GM21723 (cell line): ENCODE data around the gene ATP6V0C.
"Not testable (repeated sequence)": the region's sequence is repeated elsewhere in the genome, so short reads cannot be mapped to it uniquely, and the experiment has no call there.

ENCODE experiments used
- ATAC-seq: cut with Tn5 transposase; IDR thresholded peaks from one replicate; pipeline ENCODE4 v1.9.1; 2021; ENCODE audit warnings: mild to moderate bottlenecking, moderate library complexity; ENCODE audit not compliant: unreplicated experiment

ATP6V0C gene

DNA sequence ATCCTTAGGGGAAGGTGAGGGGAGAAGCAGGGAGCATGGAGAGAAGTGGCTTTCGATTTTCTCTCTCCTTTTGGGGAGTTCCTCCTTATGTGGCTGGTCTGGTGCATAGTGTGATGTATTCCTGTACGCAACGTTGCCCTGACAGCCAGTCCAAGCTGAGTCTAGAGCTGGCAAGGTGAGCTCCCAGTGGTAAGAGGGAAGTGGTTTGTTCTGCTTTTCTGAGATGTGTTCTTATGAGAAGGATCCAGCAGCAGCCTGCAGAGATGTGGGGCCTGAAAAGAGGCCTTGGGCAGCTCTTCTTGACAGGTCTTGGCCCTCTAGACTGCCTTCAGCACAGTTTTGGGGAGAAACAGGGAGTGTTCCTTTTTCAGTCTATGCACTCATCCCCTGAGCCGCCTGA is 27.2 kb downstream of the ATP6V0C start:
- ATAC-seq, result not testable (repeated sequence)

DNA sequence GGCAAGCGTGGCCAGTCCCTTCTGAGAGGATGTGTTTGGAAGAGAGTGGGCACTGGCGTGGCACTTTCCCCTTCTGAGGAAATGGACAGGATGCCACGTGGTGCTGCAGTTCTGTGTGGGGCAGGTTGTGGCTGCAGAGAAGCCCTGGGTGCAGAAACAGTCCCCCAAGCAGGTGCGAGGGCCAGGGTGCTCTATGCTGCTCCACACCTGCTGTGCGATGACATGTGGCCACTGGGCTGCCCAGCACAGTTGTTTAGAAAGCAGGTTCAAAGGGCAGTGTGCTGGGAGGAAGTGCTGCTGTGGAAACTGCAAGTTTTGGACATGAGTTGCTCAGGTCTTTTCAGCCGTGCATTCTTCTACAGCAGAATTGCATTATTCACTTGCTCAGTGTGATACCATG is 27.7 kb downstream of the ATP6V0C start:
- ATAC-seq, result not testable (repeated sequence)

DNA sequence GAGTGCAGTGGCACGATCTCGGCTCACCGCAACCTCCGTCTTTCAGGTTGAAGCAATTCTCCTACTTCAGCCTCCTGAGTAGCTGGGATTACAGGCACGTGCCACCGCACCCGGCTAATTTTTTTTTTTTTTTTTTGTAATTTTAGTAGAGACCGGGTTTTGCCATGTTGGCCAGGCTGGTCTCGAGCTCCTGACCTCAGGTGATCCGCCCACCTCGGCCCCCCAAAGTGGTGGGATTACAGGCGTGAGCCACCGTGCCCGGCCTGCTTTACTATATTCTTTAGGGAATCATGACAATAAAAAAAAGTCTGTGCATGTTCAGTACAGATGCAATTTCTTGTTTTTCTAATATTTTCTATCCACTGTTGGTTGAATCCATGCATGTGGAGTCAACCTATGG is 30.0 kb downstream of the ATP6V0C start:
- not testable (repeated sequence) for ATAC-seq

DNA sequence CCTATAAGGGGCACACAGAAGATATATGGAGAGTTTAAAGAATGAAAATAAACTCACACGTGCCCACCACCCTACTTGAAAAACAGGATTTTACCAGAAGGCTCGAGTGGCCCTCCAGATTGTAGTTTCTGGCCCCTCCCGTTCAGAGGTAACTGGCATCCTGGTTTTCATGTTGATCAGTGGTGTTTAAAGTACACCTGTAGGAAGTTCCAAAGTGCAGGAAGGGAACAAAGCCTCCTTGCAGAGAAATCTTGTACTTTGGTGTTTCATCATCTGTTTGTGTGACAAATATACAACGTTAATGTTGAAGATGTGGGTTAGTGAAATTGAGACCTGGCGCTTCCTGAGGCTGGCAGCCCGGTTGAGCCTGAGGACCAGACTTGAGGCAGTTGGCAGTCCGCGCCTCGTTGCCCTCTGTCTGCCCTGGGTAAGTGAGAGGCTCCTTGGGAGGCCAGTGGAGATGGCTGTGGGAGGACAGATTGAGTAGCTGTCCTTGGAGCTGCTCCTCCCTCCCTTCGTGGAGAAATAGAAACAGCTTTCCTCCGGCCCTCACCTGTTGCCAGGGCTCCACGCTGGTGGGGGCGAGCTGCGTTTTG is 36.6 kb downstream of the ATP6V0C start:
- not testable (repeated sequence) for ATAC-seq

DNA sequence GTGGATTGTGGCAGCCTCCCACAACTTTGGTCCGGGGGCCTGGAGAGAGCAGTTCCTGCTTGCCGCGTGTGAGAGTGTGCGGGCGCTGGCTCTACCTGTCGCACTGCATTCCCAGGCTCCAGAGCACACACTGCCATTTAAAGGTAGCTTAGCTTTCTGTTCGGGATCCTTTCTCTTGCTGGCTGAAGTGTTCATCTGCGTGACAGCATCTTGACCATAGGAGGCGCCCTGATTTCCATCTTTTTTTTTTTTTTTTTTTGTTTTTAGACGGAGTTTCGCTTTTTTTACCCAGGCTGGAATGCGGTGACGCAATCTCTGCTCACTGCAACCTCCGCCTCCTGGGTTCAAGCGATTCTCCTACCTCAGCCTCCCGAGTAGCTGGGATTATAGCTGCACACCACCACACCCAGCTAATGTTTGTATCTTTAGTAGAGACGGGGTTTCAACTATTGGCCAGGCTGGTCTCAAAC is 37.7 kb downstream of the ATP6V0C start:
- not testable (repeated sequence) for ATAC-seq

DNA sequence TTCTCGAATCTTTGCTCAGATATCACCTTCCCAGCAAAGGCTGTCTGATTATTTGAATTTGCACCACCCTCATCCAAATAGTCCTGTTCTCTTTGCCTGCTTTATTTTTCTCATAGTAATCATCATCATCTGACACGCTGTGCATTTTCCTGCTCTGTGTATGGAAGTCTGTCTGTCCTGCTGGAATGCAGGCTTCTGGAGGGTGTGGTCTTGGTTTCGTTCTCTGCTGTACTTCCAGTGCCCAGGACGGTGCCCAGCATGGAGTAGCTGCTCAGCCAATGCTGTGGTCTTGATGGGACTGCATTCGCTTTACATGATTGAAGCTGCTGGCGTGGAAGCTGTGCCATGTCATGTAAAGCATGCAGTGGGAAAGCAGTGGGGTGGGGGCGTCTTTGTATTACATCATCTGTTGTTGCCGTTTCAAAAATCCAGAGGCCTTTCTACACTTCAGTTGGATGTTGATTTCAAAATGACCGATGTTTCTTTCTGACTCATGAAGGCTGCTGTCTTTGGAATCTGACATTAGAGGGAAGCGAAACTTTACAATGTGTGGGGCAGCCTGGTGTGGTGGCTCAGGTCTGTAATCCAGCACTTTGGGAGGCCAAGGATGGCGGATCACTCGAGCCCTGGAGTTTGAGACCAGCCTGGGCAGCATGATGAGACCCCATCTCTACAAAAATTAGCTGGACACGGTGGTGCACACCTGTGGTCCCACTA is 41.1 kb downstream of the ATP6V0C start:
- ATAC-seq, result not testable (repeated sequence)

DNA sequence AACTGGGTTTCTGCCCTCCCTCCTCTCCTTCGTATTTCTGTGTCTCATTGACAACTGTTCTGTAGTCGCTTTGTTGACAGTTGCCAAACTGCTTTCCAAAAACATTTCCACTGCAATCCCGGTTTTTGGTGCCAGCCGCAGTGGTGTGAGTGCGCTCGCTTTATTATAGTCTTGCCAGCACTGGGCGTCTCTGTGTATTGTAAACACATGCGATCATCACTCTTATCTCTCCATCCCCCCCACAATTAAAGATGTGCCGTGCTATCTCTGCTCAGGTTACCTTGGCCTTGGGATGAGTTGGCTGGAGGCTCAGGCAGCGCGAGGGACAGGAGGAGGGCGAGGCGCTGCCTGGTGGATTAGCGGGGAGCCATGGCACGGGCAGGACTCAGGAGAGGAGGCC is 43.4 kb downstream of the ATP6V0C start:
- not testable (repeated sequence) for ATAC-seq

DNA sequence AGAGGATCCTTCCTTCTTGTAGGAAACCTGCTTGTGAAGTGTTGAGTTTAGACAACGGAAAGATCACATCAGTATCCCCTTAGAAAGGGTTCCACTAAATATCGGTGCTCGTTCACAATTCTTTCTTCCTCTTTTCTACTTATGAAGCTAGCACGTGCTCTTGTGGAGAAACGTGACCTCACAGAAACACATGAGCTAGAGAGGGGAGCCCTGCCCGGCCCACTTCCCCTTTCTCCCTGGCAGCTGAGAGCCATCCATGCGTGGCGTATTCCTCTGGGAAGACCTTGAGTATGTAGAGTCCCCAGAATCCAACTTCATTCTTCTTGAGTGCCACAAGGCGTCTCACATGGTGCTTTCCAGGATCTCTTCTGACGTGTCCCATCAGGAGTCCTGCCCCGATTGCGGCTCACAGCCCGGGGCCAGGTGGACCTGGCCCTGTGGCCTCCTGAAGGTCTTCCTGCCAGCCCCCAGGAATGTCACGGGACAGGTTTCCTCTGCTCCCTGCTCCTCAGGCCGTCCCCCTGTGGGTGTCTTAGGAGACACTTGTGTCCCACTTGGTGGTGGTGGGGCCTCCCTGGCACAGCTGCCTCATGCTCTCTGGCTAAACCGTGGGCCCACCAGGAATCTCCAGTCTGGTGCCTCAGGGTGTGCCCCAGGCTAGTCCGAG is 46.5 kb downstream of the ATP6V0C start:
- peak; percentile 68 for ATAC-seq

DNA sequence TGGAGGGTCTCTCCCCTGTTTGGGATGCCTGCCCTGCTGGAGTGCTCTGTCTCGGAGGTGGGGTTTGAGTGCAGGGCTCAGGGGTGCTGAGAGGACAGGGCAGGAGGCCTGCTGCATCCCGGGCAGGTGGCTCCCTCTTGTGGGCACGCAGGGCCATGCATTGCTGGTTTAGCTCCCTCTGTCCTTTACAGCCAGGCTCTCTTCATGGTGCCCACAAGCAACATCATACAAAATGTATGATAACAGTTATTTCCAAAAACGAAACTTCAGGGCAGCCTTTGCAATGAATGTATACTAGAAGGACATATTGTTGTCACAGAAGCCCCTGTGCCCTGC is 47.0 kb downstream of the ATP6V0C start:
- ATAC-seq, result peak; percentile 40

DNA sequence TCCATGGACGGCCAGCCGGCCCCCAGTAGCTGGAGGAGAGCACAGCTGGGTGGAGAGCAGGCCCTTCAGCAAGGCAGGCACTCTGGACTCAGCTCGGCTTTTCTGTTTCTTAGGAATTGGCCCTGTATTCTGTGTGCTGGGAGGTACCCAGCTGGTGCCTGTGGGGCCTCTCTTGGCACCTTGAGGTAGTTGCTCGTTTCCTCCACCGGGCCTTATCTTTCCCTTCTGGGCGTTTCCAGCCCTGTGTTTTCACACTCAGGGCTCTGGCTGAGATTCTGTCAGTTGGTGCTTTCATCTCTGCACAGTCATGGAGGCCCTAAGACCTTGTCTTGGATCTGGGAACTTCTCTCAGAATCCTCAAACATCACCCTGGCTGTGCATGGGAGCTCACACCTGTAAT is 53.8 kb downstream of the ATP6V0C start:
- not testable (repeated sequence) for ATAC-seq

DNA sequence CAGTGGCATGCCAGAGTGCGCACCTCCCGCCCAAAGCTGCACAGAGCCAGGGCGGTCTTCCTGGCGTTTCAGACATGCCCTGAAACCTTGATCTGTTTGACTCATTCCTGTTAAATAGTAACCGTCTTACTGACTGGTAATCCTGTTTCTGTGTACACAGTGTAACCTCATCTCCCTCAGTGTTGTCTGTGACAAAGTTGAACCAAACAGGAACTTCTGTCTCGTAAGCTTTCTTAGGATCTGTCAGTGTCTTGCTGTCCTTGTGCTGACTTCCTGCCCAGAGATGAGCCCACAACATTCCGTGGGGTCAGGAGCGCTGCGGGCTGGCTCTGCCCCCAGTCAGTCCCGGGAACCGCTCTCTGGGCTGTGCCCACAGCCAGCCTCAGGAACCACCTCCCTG is 54.8 kb downstream of the ATP6V0C start:
- not testable (repeated sequence) for ATAC-seq
